Frontal cortex (tissue), 4 donors: ENCODE results near the gene CTDSPL. TPM values are rescaled to one million over a fixed set of nuclear protein-coding genes. Genes with fewer than 3 reads are reported as not detected.
"Not testable (repeated sequence)": the region's sequence is repeated elsewhere in the genome, so short reads cannot be mapped to it uniquely, and the experiment has no call there.

Experiments used
- DNase-seq, 2 donors: peaks; one replicate each; pipeline ENCODE4 v3.0.0; 2012; ENCODE audit warnings: low spot score in 2 of 2
- FAIRE-seq: peaks from 2 replicates; lab custom pipeline; 2012; peaks lifted over from hg19 to GRCh38; lab: Jason Lieb, UNC
- total RNA-seq: library from RNA; depleted of rRNA; stranded (reverse); fragments of >200 nt; gene quantifications from one replicate; pipeline ENCODE4 v1.2.3, GENCODE V29; 2014
- donor health status: control.
- donor health status: control.
- donor health status: control.

The CTDSPL gene
- total RNA-seq, 1 donor from 2014 or later, result 15.5 TPM

- FAIRE-seq (no peak), DNase-seq (no peak)
Measured at GRCh38 chr3:37980462-37981347, 119.0 kb downstream of the CTDSPL start.

- no peak for DNase-seq
- FAIRE-seq, result no peak
Measured at GRCh38 chr3:37981348-37981664, 119.6 kb downstream of the CTDSPL start.

- FAIRE-seq (no peak), DNase-seq (no peak)
Measured at GRCh38 chr3:37982331-37982730, 120.7 kb downstream of the CTDSPL start.

- DNase-seq (no peak), FAIRE-seq (no peak)
Measured at GRCh38 chr3:37984051-37984450, 122.4 kb downstream of the CTDSPL start.

- no peak for DNase-seq
- FAIRE-seq, result no peak
Measured at GRCh38 chr3:37984596-37984995, 122.9 kb downstream of the CTDSPL start.

- DNase-seq (no peak), FAIRE-seq (no peak)
Measured at GRCh38 chr3:37985637-37986320, 124.1 kb downstream of the CTDSPL start.

- no peak for FAIRE-seq
Measured at GRCh38 chr3:37986479-37987314, 125.0 kb downstream of the CTDSPL start.

GRCh38 chr3:37987315-37987697 is 125.6 kb downstream of the CTDSPL start:
- FAIRE-seq, result no peak
- DNase-seq, result no peak

More at GRCh38 chr3:37986479-37987314, 125.0 kb downstream of the CTDSPL start:
- DNase-seq, result no peak

GRCh38 chr3:37987751-37988179 is 126.1 kb downstream of the CTDSPL start:
- no peak for DNase-seq
- FAIRE-seq, result no peak

- not testable (repeated sequence) for FAIRE-seq, DNase-seq
Measured at GRCh38 chr3:37988376-37988775, 126.7 kb downstream of the CTDSPL start.

GRCh38 chr3:37988931-37989525 is 127.3 kb downstream of the CTDSPL start:
- FAIRE-seq, result no peak
- no peak for DNase-seq

GRCh38 chr3:37989821-37990480 is 128.3 kb downstream of the CTDSPL start:
- no peak for FAIRE-seq
- DNase-seq, result no peak

GRCh38 chr3:37990527-37990926 is 128.8 kb downstream of the CTDSPL start, which contains the start of gene VILL:
TSS of gene VILL (plus strand) at chr3:37990786. CDS start at chr3:37993673, 2,887 bp downstream.
- no peak for FAIRE-seq
- DNase-seq, result no peak

GRCh38 chr3:37991109-37991508 is 129.4 kb downstream of the CTDSPL start:
- no peak for DNase-seq
- no peak for FAIRE-seq

GRCh38 chr3:37991823-37992222 is 130.1 kb downstream of the CTDSPL start:
- DNase-seq (no peak), FAIRE-seq (no peak)

GRCh38 chr3:37992271-37993066 is 130.8 kb downstream of the CTDSPL start:
- FAIRE-seq (no peak), DNase-seq (no peak)

GRCh38 chr3:37993067-37993455 is 131.4 kb downstream of the CTDSPL start:
- FAIRE-seq (no peak), DNase-seq (no peak)

- DNase-seq (no peak), FAIRE-seq (no peak)
Measured at GRCh38 chr3:37993460-37993819, 131.8 kb downstream of the CTDSPL start.
